SK-N-SH treated with all-trans-retinoic acid at 6 μM for 48 hours (cell line): ENCODE data around the gene PLSCR5.

Source experiments
- BACH2 ChIP-seq: fragments of 250-450 bp; sonication (Bioruptor Pico); IDR thresholded peaks from 2 replicates; pipeline ENCODE4 v1.9.0; 2021; ENCODE audit warnings: mild to moderate bottlenecking, borderline replicate concordance
- ESRRG ChIP-seq: fragments of 250-450 bp; sonication (Bioruptor Pico); IDR thresholded peaks from 2 replicates; pipeline ENCODE4 v1.6.1; 2021; ENCODE audit warnings: mild to moderate bottlenecking
- ISL1 ChIP-seq: fragments of 250-450 bp; sonication (Bioruptor Pico); IDR thresholded peaks from 2 replicates; pipeline ENCODE4 v2.1.2; 2022; ENCODE audit warnings: mild to moderate bottlenecking, moderate library complexity
- OSR1 ChIP-seq: fragments of 250-450 bp; sonication (Bioruptor Pico); IDR thresholded peaks from 2 replicates; pipeline ENCODE4 v1.8.0; 2022; ENCODE audit warnings: moderate library complexity, mild to moderate bottlenecking, inconsistent platforms
- PATZ1 ChIP-seq: fragments of 250-450 bp; sonication (Bioruptor Pico); IDR thresholded peaks from 2 replicates; pipeline ENCODE4 v1.8.0; 2020; ENCODE audit warnings: mild to moderate bottlenecking, moderate library complexity, borderline replicate concordance
- POU6F1 ChIP-seq: fragments of 250-450 bp; sonication (Bioruptor Pico); IDR thresholded peaks from 2 replicates; pipeline ENCODE4 v1.8.0; 2021; ENCODE audit warnings: low read depth, mild to moderate bottlenecking, moderate library complexity, borderline replicate concordance

The PLSCR5 gene

GRCh38 chr3:146536681-146537080 is 68.5 kb downstream of the PLSCR5 start (continued):
- TF ChIP-seq PATZ1 (no peak), OSR1 (no peak), ESRRG (CRISPR knock-in tag) (no peak), POU6F1 (no peak), ISL1 (CRISPR knock-in tag) (no peak), BACH2 (CRISPR knock-in tag) (no peak)
